ENCODE measurements around the gene PAX7.
"Not testable (repeated sequence)": the region's sequence is repeated elsewhere in the genome, so short reads cannot be mapped to it uniquely, and the experiment has no call there.

PAX7 gene

DNA sequence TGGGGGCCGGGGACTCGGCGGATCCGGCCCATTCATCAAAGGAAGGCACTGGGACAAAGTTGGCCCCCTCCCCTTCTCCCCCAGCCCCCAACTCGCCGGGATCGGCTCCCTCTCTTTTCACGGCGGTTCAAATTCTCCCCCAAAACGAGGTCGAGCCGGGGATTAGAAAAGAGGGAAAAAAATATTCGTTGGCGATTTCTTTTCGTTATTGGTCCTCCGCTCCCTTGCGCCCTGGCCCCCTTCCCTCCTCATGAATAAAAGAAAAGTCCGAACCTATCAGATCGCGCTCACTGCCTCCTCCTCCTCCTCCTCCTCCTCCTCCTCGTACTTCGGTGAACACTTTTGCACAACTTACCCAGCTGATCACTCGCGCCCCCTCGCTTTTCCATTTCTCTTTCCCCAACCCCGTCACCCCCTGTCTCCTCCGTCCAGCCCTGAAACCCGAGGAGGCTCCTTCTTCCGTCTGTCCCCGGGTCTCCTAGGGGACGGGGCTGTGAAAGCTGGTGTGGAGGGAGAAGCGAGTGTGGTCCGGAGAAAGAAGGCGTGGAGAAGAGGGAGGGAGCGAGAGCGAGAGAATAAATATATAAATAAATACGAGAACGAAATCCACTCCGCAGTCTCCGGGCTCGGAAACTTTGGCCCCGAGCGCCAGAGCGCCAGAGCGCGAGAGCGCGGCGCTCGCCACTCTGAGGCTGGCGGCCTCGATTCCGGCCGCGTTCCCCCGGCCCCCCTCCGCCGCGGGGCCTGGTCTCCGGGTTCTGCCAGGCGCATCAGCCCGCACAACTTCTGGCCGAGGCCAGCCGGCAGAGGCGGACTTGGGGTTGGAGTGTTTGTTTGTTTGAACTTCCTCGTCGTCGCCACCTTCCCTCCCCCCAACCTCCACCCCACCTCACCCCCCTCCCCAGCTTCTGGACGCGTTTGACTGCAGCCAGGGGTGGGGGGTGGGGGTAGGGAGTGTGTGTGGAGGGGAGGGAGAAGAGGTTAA lies at the start of gene PAX7:
TSS of gene PAX7 (plus strand) at position 336 of the 985 bp plus-strand sequence. CDS start 758 bp downstream, outside the sequence.
- no peak for DNase-seq (ENCODE audit: low read depth in 2 of 2)

- DNase-seq (ENCODE audit: low read depth in 2 of 2) = no peak
Measured at GRCh38 chr1:18581420-18581880, 49.2 kb upstream of the PAX7 start.

GRCh38 chr1:18582890-18583289 lies 47.8 kb upstream of the PAX7 start:
- DNase-seq (ENCODE audit: low read depth in 2 of 2) = no peak

DNA sequence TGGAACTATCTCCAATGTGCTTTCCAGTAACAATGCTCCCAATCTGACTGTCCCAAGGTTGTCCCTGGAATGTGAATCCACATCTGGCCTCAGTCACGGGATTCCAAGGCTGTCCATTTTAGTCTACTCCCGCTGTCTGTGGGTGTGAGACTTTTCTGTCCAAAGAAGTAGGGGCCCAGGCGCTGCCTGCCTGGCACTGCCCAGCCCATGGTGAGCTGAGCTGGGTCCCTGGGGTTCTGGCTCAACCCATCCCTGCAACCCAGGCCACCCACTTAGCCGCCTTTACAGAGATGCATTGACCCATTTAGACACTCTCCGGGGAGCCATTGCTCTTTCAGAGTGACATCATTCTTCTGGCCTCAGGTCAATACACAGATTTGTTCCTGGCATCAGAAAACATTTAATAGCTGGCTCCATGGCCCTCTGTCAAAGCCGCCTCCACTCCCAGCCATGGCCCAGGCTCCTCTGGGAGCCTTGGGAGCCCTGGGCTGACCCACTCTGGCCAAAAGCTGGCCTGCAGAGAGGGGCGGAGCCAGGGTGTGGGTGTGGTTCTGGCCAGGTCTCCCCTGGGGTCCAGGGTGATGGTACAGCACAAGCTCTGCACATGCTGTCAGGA lies 47.2 kb upstream of the PAX7 start:
- DNase-seq (ENCODE audit: low read depth in 2 of 2) = no peak

DNA sequence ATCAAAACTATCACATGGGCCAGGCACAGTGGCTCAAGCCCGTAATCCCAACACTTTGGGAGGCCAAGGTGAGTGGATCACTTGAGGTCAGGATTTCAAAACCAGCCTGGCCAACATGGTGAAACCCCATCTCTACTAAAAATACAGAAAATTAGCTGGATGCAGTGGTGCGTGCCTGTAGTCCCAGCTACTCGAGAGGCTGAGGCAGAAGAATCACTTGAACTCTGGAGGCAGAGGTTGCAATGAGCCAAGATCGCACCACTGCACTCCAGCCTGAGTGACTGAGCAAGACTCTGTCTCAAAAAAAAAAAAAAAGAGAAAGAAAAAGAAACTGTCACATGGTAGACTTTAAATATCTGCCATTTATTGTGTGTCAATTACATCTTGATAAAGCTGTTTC lies 44.6 kb upstream of the PAX7 start:
- not testable (repeated sequence) for DNase-seq (ENCODE audit: low read depth in 2 of 2)

- DNase-seq (ENCODE audit: low read depth in 2 of 2) = no peak
Measured at GRCh38 chr1:18588093-18588492, 42.6 kb upstream of the PAX7 start.

DNA sequence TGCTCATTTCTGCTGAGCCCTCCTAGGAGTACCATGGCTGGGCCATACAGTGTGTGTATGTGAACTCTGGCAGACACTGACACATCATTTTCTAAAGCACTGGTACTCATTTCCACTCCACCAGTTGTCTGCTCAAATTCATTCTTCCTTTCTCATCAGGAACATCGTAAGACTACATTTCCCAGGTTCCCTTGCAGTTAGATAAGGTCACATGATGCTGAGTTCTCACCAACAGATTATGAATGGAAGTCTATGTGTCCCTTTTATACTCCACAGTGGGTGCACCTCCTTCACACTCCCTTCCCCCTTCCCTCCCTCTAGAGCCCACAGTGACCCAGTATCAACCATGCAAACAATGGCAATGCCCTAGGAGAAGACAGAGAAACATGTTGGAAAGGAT lies 38.3 kb upstream of the PAX7 start:
- DNase-seq (ENCODE audit: low read depth in 2 of 2) = no peak

GRCh38 chr1:18597160-18598042 lies 33.2 kb upstream of the PAX7 start:
- peak; percentile 1 to 2 for DNase-seq (ENCODE audit: low read depth in 2 of 2)

- DNase-seq (ENCODE audit: low read depth in 2 of 2) = no peak
Measured at GRCh38 chr1:18599086-18599485, 31.6 kb upstream of the PAX7 start.

DNA sequence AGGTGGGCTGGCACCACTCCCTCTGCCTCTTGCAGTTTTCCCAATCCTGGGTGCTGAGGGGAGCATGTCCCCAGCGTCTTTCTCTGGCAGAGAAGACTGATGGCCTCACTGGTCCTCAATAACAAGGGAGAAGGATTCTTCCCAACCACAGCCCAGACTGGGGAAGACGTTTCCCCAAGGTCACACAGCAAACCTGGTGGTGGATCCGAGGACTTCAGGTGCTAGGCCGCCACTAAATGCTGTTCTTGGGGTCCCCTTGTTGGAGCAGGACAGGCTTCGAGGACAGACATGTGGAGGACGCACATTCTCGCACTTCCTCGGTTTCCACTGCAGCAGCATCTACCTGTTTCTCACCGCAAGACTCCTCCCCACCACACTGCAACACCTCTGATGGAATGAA lies 30.9 kb upstream of the PAX7 start:
- DNase-seq (ENCODE audit: low read depth in 2 of 2) = no peak

DNA sequence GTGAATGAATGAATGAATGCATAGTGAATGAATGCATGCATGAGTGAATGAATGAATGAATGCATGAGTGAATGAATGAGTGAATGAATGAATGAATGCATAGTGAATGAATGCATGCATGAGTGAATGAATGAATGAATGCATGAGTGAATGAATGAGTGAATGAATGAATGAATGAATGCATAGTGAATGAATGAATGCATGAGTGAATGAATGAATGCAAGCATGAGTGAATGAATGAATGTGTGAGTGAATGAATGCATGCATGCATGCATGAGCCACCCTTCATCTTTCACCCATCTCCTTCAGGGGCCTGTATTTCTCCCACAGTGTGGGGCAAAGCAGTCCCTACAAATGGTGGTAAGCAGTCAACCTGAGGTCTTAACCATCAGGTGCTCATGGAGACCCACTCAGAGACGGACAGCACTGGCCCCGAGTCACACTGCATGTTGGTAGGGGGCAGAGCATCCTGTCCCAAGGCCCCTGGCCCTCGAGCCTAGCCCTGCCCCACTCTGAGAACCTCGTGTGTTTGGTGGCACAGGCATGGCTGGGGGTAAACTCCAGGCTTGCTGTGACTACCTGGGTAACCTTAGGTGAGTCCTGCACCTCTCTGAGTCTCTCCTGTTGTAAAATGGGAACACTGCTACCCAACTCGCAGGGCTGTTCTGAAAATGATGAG lies 28.0 kb upstream of the PAX7 start:
- DNase-seq (ENCODE audit: low read depth in 2 of 2) = no peak

DNA sequence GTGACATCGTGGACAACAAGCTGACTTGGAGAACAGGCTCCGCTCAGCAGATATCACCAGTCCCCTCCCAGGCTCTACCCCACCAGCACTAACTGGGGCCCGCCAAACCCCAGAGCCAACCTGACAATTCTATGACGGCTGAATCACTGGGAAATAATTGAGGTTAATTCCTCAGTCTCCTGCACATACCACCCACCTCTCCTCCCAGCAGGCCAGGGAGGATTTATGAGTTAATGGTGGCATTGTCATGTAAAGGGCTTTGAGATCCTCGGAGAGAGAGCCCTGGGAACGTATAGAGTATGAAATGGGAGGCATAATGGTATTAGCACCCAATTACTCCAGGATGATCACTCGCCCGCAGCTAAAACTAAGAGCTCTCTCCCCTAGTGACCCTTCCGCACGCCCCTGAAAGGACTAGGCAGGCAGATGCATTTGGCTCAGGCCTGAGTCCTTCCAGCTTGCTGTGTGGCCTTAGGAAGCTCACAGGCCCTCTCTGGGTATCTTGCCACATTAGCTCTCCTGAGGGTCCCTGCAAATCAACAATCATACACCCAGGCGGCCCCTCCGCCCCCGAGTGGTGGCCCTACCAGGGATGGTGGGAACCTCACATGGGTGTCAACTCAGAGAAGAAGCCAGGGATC lies 27.3 kb upstream of the PAX7 start:
- DNase-seq (ENCODE audit: low read depth in 2 of 2) = no peak

DNA sequence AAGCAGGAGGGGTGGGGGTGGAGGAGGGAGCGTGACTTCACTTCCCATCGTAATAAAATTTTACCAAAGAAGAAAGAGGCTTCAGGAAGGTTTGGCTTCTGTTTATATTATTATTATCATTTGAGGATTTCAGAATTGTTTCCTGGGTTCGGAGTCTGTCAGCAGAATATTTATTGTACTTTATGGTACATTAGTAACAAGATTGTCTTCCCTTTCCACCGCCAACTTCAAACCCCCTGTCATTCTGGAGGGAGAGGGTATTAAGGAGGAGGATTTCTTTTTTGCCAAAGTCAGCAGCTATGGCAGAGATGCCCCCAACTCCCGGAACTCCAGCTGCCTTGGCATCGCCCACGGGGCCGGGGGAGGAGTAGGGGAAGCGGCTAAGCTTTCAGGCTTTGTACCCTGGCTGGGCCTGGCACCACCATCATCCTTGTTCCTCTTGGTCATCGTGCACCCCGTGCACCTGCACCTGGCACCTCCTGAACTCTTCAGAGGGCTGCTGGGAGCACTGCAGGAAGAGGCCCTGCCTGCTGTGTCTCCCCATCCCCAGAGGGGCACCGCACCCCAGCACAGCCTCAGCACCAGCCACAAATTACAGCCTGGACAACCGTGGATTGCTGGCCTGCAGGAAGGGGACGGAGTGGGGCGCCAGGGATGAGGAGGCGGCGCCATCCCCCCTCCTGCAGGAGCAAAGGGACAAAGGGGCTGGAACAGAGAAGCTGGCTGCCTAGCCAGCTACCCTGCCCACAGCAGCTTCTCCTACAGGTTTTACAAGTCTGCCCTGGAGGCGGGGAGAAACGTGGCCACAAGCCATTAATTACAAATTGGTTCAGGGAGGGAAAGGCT lies 24.0 kb upstream of the PAX7 start:
- DNase-seq (ENCODE audit: low read depth in 2 of 2) = no peak

- no peak for DNase-seq (ENCODE audit: low read depth in 2 of 2)
Measured at GRCh38 chr1:18607289-18607760, 23.3 kb upstream of the PAX7 start.

DNA sequence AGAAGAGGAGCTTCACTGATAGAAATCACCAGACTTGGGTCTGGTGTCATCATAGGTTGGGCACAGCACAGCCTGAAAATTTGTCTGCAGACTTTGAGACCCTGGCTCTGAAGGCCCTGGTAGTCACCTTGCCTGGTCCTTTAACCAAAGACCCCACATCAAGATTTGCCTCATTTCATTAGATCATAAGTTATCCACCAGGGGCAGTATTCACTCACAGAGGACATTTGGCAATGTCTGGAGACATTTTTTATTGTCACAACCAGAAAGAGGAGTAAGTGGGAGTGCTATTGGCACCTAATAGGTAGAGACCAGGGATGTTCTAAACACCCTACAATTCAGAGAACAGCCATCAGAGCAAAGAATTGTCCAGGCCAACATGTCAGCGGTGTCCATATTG lies 22.1 kb upstream of the PAX7 start:
- DNase-seq (ENCODE audit: low read depth in 2 of 2) = no peak

GRCh38 chr1:18611311-18611710 lies 19.3 kb upstream of the PAX7 start:
- DNase-seq (ENCODE audit: low read depth in 2 of 2) = no peak

DNA sequence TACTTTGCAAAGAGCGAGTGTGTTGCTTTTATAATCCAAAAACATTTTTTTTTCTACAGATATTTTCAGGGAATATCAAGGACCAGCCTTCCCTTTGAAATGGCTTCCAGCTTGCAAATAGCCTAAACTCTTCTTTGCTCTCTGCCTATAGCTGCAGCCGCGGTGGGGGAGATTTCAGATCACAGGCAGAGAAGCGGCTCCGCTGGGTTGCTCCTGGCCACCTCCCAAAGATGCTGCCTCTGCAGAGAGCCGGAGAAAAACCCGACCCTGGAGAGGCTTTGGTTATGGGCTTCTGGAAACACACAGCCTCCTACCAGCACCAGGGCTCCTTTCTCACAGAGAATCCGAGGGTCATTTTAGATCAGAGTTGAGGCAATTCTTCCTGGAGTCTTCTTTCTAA lies 18.6 kb upstream of the PAX7 start:
- DNase-seq (ENCODE audit: low read depth in 2 of 2) = no peak

- DNase-seq (ENCODE audit: low read depth in 2 of 2) = no peak
Measured at GRCh38 chr1:18614069-18614735, 16.4 kb upstream of the PAX7 start.
